T-helper 1 cell (primary cell): ENCODE data around the gene CDH23.

Source experiments
- DNase-seq, 5 donors: peaks; one replicate each; pipeline ENCODE4 v3.0.0-alpha.2; 2012 to 2020

CDH23 gene

GRCh38 chr10:71823356-71823755 lies 426.6 kb downstream of the CDH23 start:
- no peak for DNase-seq

- no peak for DNase-seq
These were observed 427.6 kb downstream of the CDH23 start for GRCh38 chr10:71824333-71824732.

- no peak for DNase-seq
These were observed 428.5 kb downstream of the CDH23 start for GRCh38 chr10:71825217-71825616.

GRCh38 chr10:71827852-71828251 lies 431.1 kb downstream of the CDH23 start:
- DNase-seq, result no peak

- DNase-seq, result no peak
These were observed 432.0 kb downstream of the CDH23 start for GRCh38 chr10:71828702-71829101.

GRCh38 chr10:71829171-71829570 lies 432.5 kb downstream of the CDH23 start:
- DNase-seq, result no peak

- no peak for DNase-seq
These were observed 433.2 kb downstream of the CDH23 start for GRCh38 chr10:71829896-71830295.

GRCh38 chr10:71830726-71831125 lies 434.0 kb downstream of the CDH23 start:
- no peak for DNase-seq

- no peak for DNase-seq
These were observed 435.2 kb downstream of the CDH23 start for GRCh38 chr10:71831646-71832552.

GRCh38 chr10:71832967-71833366 lies 436.2 kb downstream of the CDH23 start:
- DNase-seq, result peak in 1 of 5 donors; percentile 20

GRCh38 chr10:71833451-71834342 lies 437.0 kb downstream of the CDH23 start:
- DNase-seq, result no peak

- DNase-seq, result no peak
These were observed 437.6 kb downstream of the CDH23 start for GRCh38 chr10:71834343-71834674.

GRCh38 chr10:71835671-71836595 lies 439.2 kb downstream of the CDH23 start:
- no peak for DNase-seq

- no peak for DNase-seq
These were observed 439.9 kb downstream of the CDH23 start for GRCh38 chr10:71836596-71836974.

- no peak for DNase-seq
These were observed 440.5 kb downstream of the CDH23 start for GRCh38 chr10:71837098-71837827.

- no peak for DNase-seq
These were observed 441.8 kb downstream of the CDH23 start for GRCh38 chr10:71838264-71839211.

GRCh38 chr10:71840177-71840957 lies 443.6 kb downstream of the CDH23 start:
- no peak for DNase-seq

GRCh38 chr10:71840958-71841335 lies 444.2 kb downstream of the CDH23 start:
- DNase-seq, result no peak

GRCh38 chr10:71842422-71842821 lies 445.7 kb downstream of the CDH23 start:
- DNase-seq, result no peak
